Astrocyte of the cerebellum (primary cell): ENCODE data around the gene RBL2.

ENCODE experiments used
- DNase-seq: peaks from one replicate; pipeline ENCODE4 v3.0.0-alpha.2; 2011; ENCODE audit warnings: low read depth
- H3K4me3 ChIP-seq: 2 replicates; pipeline ENCODE4 v1.5.1; 2011; ENCODE audit warnings: mild to moderate bottlenecking, low read depth, low read length, moderate library complexity
- in situ Hi-C: cut with HindIII; loops from 2 replicates; pipeline ENCODE4 v1.10.0; 2017; ENCODE audit warnings: low sequenced_read_pairs
- TF ChIP-seq, protein P1 (sequence below): IDR thresholded peaks from 2 replicates; pipeline ENCODE4 v1.5.1; 2012; ENCODE audit warnings: low read length, low read depth, moderate library complexity, mild to moderate bottlenecking; ENCODE audit errors: missing control alignments

RBL2 gene

DNA sequence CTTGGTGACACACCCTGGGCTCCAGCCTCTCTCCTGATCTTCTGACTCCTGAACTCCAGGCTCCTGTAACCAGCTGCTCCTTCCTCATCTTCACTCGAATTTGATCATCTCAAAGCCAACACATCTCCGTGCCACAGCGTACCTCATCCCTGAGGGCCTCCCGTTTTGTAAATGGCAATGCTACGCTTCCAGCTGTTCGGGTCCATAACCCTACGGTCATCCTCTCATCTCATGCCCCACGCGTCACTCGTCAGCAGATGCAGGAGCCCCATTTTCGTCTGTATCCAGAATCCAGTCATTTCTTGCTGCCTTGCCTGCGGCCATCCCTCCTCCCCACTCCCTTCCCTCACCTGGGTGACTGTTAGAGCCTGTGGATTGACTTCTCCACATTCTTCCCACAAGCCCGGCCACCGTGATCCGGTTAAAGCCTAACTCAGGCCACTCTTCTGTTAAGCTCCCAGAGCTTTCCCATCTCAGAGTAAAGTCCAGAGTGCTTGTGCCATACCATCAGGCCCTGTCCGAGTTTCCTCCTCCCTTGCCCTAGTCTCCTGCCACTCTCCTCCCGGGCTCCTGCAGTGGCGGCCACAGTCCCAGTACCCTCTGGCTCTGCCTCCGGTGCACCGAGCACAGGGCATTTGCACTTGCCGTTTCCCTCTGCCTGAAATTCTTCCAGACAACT is 89.0 kb downstream of the RBL2 start:
- TF ChIP-seq, protein P1, sequence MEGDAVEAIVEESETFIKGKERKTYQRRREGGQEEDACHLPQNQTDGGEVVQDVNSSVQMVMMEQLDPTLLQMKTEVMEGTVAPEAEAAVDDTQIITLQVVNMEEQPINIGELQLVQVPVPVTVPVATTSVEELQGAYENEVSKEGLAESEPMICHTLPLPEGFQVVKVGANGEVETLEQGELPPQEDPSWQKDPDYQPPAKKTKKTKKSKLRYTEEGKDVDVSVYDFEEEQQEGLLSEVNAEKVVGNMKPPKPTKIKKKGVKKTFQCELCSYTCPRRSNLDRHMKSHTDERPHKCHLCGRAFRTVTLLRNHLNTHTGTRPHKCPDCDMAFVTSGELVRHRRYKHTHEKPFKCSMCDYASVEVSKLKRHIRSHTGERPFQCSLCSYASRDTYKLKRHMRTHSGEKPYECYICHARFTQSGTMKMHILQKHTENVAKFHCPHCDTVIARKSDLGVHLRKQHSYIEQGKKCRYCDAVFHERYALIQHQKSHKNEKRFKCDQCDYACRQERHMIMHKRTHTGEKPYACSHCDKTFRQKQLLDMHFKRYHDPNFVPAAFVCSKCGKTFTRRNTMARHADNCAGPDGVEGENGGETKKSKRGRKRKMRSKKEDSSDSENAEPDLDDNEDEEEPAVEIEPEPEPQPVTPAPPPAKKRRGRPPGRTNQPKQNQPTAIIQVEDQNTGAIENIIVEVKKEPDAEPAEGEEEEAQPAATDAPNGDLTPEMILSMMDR, result no peak
- in situ Hi-C loops, result no loop called here
- H3K4me3 ChIP-seq, result no peak overlapping the region
- no peak for DNase-seq

- TF ChIP-seq, protein P1, result no peak
- in situ Hi-C loops, result no loop called here
- DNase-seq, result no peak
- H3K4me3 ChIP-seq, result no peak overlapping the region
Measured at GRCh38 chr16:53523971-53524548, 89.8 kb downstream of the RBL2 start.

DNA sequence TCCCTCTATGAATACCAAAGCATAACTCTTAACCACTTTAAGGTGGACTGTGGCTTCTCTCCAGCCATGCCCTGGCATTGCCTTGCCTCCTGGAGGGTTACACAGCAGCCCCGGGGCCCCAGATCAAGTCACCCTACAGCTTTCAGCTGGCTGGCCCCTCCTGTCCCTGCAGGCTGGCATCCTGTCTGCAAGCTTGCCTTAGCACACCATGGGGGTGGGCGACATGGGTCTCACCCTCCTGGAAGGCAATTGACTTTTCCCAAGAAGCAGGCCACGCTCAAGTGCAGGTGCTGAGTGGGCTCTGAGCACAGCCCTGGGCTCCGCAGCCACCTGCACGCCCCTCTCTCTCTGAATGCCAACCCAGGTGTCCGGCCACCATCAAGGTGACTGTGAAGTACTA is 94.5 kb downstream of the RBL2 start:
- in situ Hi-C loops, result no loop called here
- H3K4me3 ChIP-seq, result no peak overlapping the region
- TF ChIP-seq, protein P1, result no peak
- no peak for DNase-seq

GRCh38 chr16:53529513-53529912 is 95.2 kb downstream of the RBL2 start:
- DNase-seq, result no peak
- in situ Hi-C loops, result no loop called here
- TF ChIP-seq, protein P1, result no peak
- no peak overlapping the region for H3K4me3 ChIP-seq

- in situ Hi-C loops, result no loop called here
- TF ChIP-seq, protein P1, result no peak
- no peak overlapping the region for H3K4me3 ChIP-seq
- DNase-seq, result no peak
Measured at GRCh38 chr16:53530046-53530445, 95.8 kb downstream of the RBL2 start.

GRCh38 chr16:53530741-53531140 is 96.5 kb downstream of the RBL2 start:
- no peak overlapping the region for H3K4me3 ChIP-seq
- TF ChIP-seq, protein P1, result no peak
- in situ Hi-C loops, result no loop called here
- no peak for DNase-seq
